WTC11 (cell line): ENCODE measurements around the gene EPS8L2. TPM values are rescaled to one million over a fixed set of nuclear protein-coding genes. Genes with fewer than 3 reads are reported as not detected.

Source experiments
- ATAC-seq: fragments of 200-7000 bp; cut with Tn5 transposase; 2 replicates; pipeline ENCODE4 v1.10.0; 2021; ENCODE audit warnings: mild to moderate bottlenecking, moderate library complexity
- CTCF ChIA-PET: fragments of 300-600 bp; sonication (Branson Sonifier 250); formaldehyde crosslinking; loops from one replicate; lab custom pipeline; 2021; ENCODE audit warnings: antibody characterized with exemption; lab: Charles Lee
- POLR2A ChIA-PET: fragments of 350-600 bp; sonication (Branson Sonifier 250); formaldehyde crosslinking; loops from one replicate; lab custom pipeline; 2021; ENCODE audit warnings: antibody characterized with exemption; lab: Charles Lee
- DNase-seq: peaks from one replicate; pipeline ENCODE4 v3.0.0; 2021; ENCODE audit warnings: low spot score
- H3K27ac Mint-ChIP-seq: 2 replicates; pipeline ENCODE4 v1.8.0; 2021; ENCODE audit warnings: mixed read lengths
- H3K27me3 Mint-ChIP-seq: 2 replicates; pipeline ENCODE4 v1.8.0; 2021; ENCODE audit warnings: low read depth, mild to moderate bottlenecking, moderate library complexity, mixed read lengths
- H3K36me3 Mint-ChIP-seq: 2 replicates; pipeline ENCODE4 v1.8.0; 2021; ENCODE audit warnings: mixed read lengths
- H3K4me1 Mint-ChIP-seq: 2 replicates; pipeline ENCODE4 v1.8.0; 2022; ENCODE audit warnings: mixed read lengths
- H3K4me3 Mint-ChIP-seq: 2 replicates; pipeline ENCODE4 v1.8.0; 2021; ENCODE audit warnings: mild to moderate bottlenecking, moderate library complexity, mixed read lengths
- H3K9me3 Mint-ChIP-seq: 2 replicates; pipeline ENCODE4 v1.8.0; 2021; ENCODE audit warnings: mixed read lengths
- AFF4 ChIP-seq: sonication (generic); formaldehyde crosslinking; IDR thresholded peaks from 2 replicates; pipeline ENCODE4 v1.8.1; 2023; ENCODE audit warnings: mild to moderate bottlenecking, missing genetic modification reagents, borderline replicate concordance
- CREB1 ChIP-seq: sonication (generic); formaldehyde crosslinking; IDR thresholded peaks from 2 replicates; pipeline ENCODE4 v1.8.0; 2023; ENCODE audit warnings: mild to moderate bottlenecking, missing genetic modification reagents
- GTF2I ChIP-seq: fragments of 250-450 bp; sonication (Bioruptor Pico); conservative IDR thresholded peaks from 2 replicates; pipeline ENCODE4 v1.4.0; 2021; ENCODE audit warnings: mild to moderate bottlenecking
- HMGA2 ChIP-seq: fragments of 250-450 bp; sonication (Bioruptor Pico); IDR thresholded peaks from 2 replicates; pipeline ENCODE4 v1.4.0; 2021; ENCODE audit warnings: mild to moderate bottlenecking, moderate library complexity
- JAZF1 ChIP-seq: fragments of 250-450 bp; sonication (Bioruptor Pico); IDR thresholded peaks from 2 replicates; pipeline ENCODE4 v1.9.0; 2021; ENCODE audit warnings: moderate library complexity, mild to moderate bottlenecking, inconsistent platforms
- MXD4 ChIP-seq: fragments of 250-450 bp; sonication (Bioruptor Pico); IDR thresholded peaks from 2 replicates; pipeline ENCODE4 v1.8.0; 2021; ENCODE audit warnings: mild to moderate bottlenecking, moderate library complexity, borderline replicate concordance
- NFE2L1 ChIP-seq: sonication (generic); formaldehyde crosslinking; IDR thresholded peaks from 2 replicates; pipeline ENCODE4 v1.8.1; 2023; ENCODE audit warnings: missing genetic modification reagents
- NFYB ChIP-seq: sonication (generic); formaldehyde crosslinking; conservative IDR thresholded peaks from 2 replicates; pipeline ENCODE4 v1.8.0; 2022; ENCODE audit warnings: low read depth, missing genetic modification reagents
- NR2C2 ChIP-seq: sonication (generic); formaldehyde crosslinking; IDR thresholded peaks from 2 replicates; pipeline ENCODE4 v1.8.0; 2022; ENCODE audit warnings: mild to moderate bottlenecking, missing genetic modification reagents
- OVOL2 ChIP-seq: fragments of 250-450 bp; sonication (Bioruptor Pico); IDR thresholded peaks from 2 replicates; pipeline ENCODE4 v1.9.0; 2021; ENCODE audit warnings: mild to moderate bottlenecking, borderline replicate concordance
- RELA ChIP-seq: sonication (generic); formaldehyde crosslinking; IDR thresholded peaks from 2 replicates; pipeline ENCODE4 v1.8.1; 2022; ENCODE audit warnings: missing genetic modification reagents, mild to moderate bottlenecking, borderline replicate concordance
- SOX15 ChIP-seq: fragments of 250-450 bp; sonication (Bioruptor Pico); IDR thresholded peaks from 2 replicates; pipeline ENCODE4 v1.9.0; 2021; ENCODE audit warnings: mild to moderate bottlenecking
- SP1 ChIP-seq: sonication (generic); formaldehyde crosslinking; conservative IDR thresholded peaks from 2 replicates; pipeline ENCODE4 v1.8.1; 2022; ENCODE audit warnings: missing genetic modification reagents
- TCF7 ChIP-seq: sonication (generic); formaldehyde crosslinking; IDR thresholded peaks from 2 replicates; pipeline ENCODE4 v1.8.0; 2022; ENCODE audit warnings: mild to moderate bottlenecking, low read depth, missing genetic modification reagents, moderate library complexity
- TEAD4 ChIP-seq: sonication (generic); formaldehyde crosslinking; IDR thresholded peaks from 2 replicates; pipeline ENCODE4 v1.8.0; 2022; ENCODE audit warnings: mild to moderate bottlenecking, missing genetic modification reagents
- TP53 ChIP-seq: sonication (generic); formaldehyde crosslinking; IDR thresholded peaks from 2 replicates; pipeline ENCODE4 v1.8.1; 2023; ENCODE audit warnings: mild to moderate bottlenecking, missing genetic modification reagents
- ZNF219 ChIP-seq: sonication (generic); formaldehyde crosslinking; IDR thresholded peaks from 2 replicates; pipeline ENCODE4 v1.8.0; 2023; ENCODE audit warnings: missing genetic modification reagents, mild to moderate bottlenecking, borderline replicate concordance
- ZNF232 ChIP-seq: sonication (generic); formaldehyde crosslinking; IDR thresholded peaks from 2 replicates; pipeline ENCODE4 v1.8.0; 2022; ENCODE audit warnings: mild to moderate bottlenecking, missing genetic modification reagents
- ZNF317 ChIP-seq: sonication (generic); formaldehyde crosslinking; IDR thresholded peaks from 2 replicates; pipeline ENCODE4 v1.8.1; 2023; ENCODE audit warnings: low read depth, mild to moderate bottlenecking, moderate library complexity, missing genetic modification reagents, borderline replicate concordance
- ZNF416 ChIP-seq: fragments of 250-450 bp; sonication (Bioruptor Pico); IDR thresholded peaks from 2 replicates; pipeline ENCODE4 v1.9.0; 2021; ENCODE audit warnings: mild to moderate bottlenecking, inconsistent platforms
- ZSCAN18 ChIP-seq: fragments of 250-450 bp; sonication (Bioruptor Pico); IDR thresholded peaks from 2 replicates; pipeline ENCODE4 v2.1.2; 2022; ENCODE audit warnings: mild to moderate bottlenecking, moderate library complexity
- total RNA-seq: library from RNA; stranded (reverse); gene quantifications from 3 replicates; pipeline ENCODE4 v1.2.3, GENCODE V29; 2021
- TF ChIP-seq, protein P1 (sequence below): sonication (generic); formaldehyde crosslinking; IDR thresholded peaks from 2 replicates; pipeline ENCODE4 v1.8.0; 2022; ENCODE audit warnings: mild to moderate bottlenecking, missing genetic modification reagents
- TF ChIP-seq, protein P2 (sequence below): fragments of 250-450 bp; sonication (Bioruptor Pico); conservative IDR thresholded peaks from 2 replicates; pipeline ENCODE4 v1.9.0; 2021; ENCODE audit warnings: mild to moderate bottlenecking

EPS8L2 gene
- total RNA-seq, 1 experiment from 2014 or later, result 51.6 TPM

DNA sequence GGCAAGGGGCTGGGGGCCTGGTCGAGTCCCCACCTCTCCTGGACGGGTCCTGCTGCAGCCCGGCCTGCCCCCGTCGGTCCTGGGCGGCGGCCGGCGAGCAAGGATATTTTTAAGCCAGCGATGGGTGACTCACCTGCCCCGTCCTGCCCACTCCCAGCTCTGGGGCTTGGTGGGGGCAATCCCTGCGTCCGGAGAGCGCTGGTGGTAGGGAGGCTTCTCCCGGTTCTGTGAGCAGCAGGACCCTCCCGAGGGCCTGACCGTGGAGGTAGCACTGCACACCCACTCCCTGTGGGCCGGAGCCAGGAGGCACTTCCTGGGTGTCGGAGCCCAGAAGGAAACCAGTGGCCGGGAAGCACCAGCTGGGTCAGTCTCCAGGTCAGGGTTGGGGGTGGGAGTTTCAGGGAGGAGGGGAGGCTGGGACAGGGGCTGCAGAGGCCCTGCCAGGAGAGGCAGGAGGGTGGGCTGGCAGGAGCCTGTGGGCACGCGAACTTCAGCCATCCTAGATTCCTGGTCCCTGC, 467 bp downstream of the EPS8L2 start:
- H3K4me3 Mint-ChIP-seq, result peak overlapping the region; percentile 62
- H3K27ac Mint-ChIP-seq, result no peak overlapping the region
- peaks cover 30% of the 10 kb centered on the region for H3K4me1 Mint-ChIP-seq
- H3K36me3 Mint-ChIP-seq, result no peaks in the 10 kb centered on the region
- ChIA-PET POLR2A (interaction anchor here (0.8 to 1.2 kb wide), 3 partner anchors 14 to 57 kb away, joined by 3 to 6 read pairs (median 4); no protein-coding TSS in a partner anchor), CTCF (interaction anchor here (0.8 to 3.8 kb wide), 9 partner anchors 10 to 152 kb away, joined by 3 to 38 read pairs (median 4); partner anchors contain the start of genes DEAF1 and TMEM80)
- ATAC-seq, result peak; percentile 15
- TF ChIP-seq, protein P1, sequence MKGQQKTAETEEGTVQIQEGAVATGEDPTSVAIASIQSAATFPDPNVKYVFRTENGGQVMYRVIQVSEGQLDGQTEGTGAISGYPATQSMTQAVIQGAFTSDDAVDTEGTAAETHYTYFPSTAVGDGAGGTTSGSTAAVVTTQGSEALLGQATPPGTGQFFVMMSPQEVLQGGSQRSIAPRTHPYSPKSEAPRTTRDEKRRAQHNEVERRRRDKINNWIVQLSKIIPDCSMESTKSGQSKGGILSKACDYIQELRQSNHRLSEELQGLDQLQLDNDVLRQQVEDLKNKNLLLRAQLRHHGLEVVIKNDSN (CRISPR knock-in tag), result no peak
- TF ChIP-seq ZSCAN18 (CRISPR knock-in tag) (no peak), ZNF416 (CRISPR knock-in tag) (no peak), ZNF232 (CRISPR knock-in tag) (no peak), NR2C2 (CRISPR knock-in tag) (no peak), RELA (no peak), TP53 (CRISPR knock-in tag) (no peak), MXD4 (CRISPR knock-in tag) (no peak), TCF7 (CRISPR knock-in tag) (no peak), CREB1 (CRISPR knock-in tag) (no peak)
- TF ChIP-seq, protein P2, sequence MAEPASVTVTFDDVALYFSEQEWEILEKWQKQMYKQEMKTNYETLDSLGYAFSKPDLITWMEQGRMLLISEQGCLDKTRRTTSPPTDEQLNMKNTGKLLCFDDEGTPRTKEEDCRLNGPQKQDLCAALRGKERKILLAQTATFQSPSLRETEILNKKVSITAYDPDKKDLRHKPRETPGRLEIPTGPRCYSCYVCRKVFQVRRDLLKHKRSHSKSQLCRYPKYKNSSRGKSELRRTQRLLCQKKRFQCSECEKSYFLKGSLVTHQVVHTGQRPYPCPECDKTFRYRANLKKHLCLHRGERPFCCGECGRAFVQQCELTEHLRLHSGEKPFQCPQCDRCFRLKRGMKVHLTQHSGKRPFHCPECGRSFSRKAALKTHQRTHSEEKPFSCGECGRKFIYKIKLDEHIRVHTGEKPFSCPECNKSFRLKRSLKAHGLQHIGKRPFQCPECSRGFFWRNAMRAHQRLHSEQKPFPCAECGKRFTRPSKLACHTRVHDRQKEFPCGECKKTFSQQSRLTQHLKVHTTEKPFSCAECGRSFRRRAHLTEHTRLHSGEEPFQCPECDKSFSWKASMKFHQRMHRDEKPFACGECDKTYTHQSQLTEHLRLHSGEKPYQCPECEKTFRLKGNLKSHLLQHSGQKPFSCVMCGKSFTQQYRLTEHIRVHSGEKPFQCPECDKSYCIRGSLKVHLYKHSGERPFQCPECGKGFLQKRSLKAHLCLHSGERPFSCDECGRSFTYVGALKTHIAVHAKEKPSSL (CRISPR knock-in tag), result no peak
- no peaks in the 10 kb centered on the region for H3K9me3 Mint-ChIP-seq
- H3K27me3 Mint-ChIP-seq, result no peaks in the 10 kb centered on the region
- DNase-seq, result no peak

DNA sequence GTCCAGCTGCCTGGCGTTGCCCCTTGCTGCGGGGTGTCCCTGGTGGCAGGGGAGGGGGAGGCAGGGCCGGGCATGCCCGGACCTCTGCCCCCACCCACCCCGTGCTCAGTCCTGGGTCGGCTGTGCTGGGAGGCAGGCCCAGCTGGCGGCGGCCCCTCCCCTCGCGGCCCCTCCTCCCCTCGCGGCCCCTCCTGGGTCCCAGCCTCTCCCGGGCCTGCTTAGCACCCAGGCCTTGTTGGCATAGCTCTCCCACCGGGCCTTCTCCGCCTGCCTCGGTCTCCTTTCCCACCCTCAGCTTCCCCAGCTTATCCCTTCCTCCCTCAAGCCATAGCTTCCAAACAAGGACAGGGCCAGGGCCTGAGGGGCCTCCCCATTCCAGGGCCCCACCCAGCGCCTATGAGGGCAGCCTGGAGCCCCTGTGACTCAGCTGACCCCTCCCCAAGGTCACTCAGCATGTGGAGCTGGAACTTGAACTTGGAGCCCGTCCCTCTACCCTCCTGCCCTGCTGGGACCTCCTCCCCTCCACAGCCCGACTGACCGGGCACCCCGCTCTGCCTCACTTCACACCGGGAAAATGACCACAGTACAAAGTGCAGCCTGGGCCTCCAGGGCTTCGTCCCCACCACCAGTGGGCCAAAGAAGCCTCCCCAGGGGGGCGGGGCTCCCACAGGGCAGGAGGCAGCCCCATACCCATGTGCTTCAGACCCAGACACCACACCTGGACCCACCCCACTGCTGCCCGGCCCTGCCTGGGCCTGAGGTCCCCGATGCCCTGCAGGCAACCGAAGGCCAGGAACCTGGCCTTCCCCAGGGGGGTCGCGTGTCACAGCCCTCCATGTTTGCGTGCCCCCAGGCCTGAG, 1.2 kb downstream of the EPS8L2 start:
- H3K4me1 Mint-ChIP-seq, result peaks cover 30% of the 10 kb centered on the region
- no peaks in the 10 kb centered on the region for H3K36me3 Mint-ChIP-seq
- no peak overlapping the region for H3K27ac Mint-ChIP-seq
- DNase-seq, result peak; percentile 47
- POLR2A ChIA-PET, result interaction anchor here (0.8 to 1.2 kb wide), 3 partner anchors 13 to 56 kb away, joined by 3 to 6 read pairs (median 4); no protein-coding TSS in a partner anchor
- peak overlapping the region; percentile 62 for H3K4me3 Mint-ChIP-seq
- H3K9me3 Mint-ChIP-seq, result no peaks in the 10 kb centered on the region
- no peaks in the 10 kb centered on the region for H3K27me3 Mint-ChIP-seq
- CTCF ChIA-PET, result interaction anchor here (0.6 to 3.8 kb wide), 10 partner anchors 11 to 153 kb away, joined by 3 to 38 read pairs (median 4); partner anchors contain the start of genes DEAF1 and TMEM80
- ATAC-seq, result peak; percentile 46
- TF ChIP-seq ZNF317 (CRISPR knock-in tag) (no peak), GTF2I (CRISPR knock-in tag) (no peak), AFF4 (no peak), NFE2L1 (no peak), NFYB (CRISPR knock-in tag) (no peak), SOX15 (CRISPR knock-in tag) (no peak), TEAD4 (no peak), OVOL2 (CRISPR knock-in tag) (no peak), TCF7 (CRISPR knock-in tag) (no peak), ZNF219 (no peak), SP1 (CRISPR knock-in tag) (0 out of 2 replicates have a peak, but pooled peaks have one; percentile 32), JAZF1 (CRISPR knock-in tag) (no peak), HMGA2 (CRISPR knock-in tag) (no peak)
- TF ChIP-seq, protein P2 (CRISPR knock-in tag), result no peak
